Fibroblast of pulmonary artery (primary cell): ENCODE measurements around the gene ZNF429.

ENCODE experiments used
- DNase-seq: peaks from one replicate; pipeline ENCODE4 v3.0.0-alpha.2; 2010; ENCODE audit warnings: low read depth
- H3K4me3 ChIP-seq: replicated peaks from 2 replicates; pipeline ENCODE4 v1.5.1; 2011; ENCODE audit warnings: low read depth, mild to moderate bottlenecking, control low read depth, low read length, moderate library complexity
- CTCF ChIP-seq: IDR thresholded peaks from 2 replicates; pipeline ENCODE4 v1.5.1; 2011; ENCODE audit warnings: mild to moderate bottlenecking, control low read depth, low read length, inconsistent platforms; ENCODE audit errors: missing control alignments

ZNF429 gene

GRCh38 chr19:21568816-21569493 lies 63.6 kb downstream of the ZNF429 start:
- H3K4me3 ChIP-seq = no peak overlapping the region
- TF ChIP-seq CTCF = no peak
- peak; percentile 15 for DNase-seq

- no peak for TF ChIP-seq CTCF
- H3K4me3 ChIP-seq = no peak overlapping the region
- DNase-seq = no peak
Measured at GRCh38 chr19:21569494-21569865, 64.1 kb downstream of the ZNF429 start.

- no peak overlapping the region for H3K4me3 ChIP-seq
- TF ChIP-seq CTCF = no peak
- DNase-seq = no peak
Measured at GRCh38 chr19:21571316-21571715, 65.9 kb downstream of the ZNF429 start.

GRCh38 chr19:21574607-21575006 lies 69.2 kb downstream of the ZNF429 start:
- no peak for TF ChIP-seq CTCF
- no peak for DNase-seq
- H3K4me3 ChIP-seq = no peak overlapping the region

GRCh38 chr19:21576481-21576880 lies 71.1 kb downstream of the ZNF429 start:
- H3K4me3 ChIP-seq = no peak overlapping the region
- no peak for DNase-seq
- TF ChIP-seq CTCF = no peak

- H3K4me3 ChIP-seq = no peak overlapping the region
- no peak for DNase-seq
- no peak for TF ChIP-seq CTCF
Measured at GRCh38 chr19:21580101-21580500, 74.7 kb downstream of the ZNF429 start.

GRCh38 chr19:21580818-21581217 lies 75.4 kb downstream of the ZNF429 start:
- no peak for TF ChIP-seq CTCF
- no peak for DNase-seq
- no peak overlapping the region for H3K4me3 ChIP-seq
